ENCODE data around the gene TAF3.

The TAF3 gene

DNA sequence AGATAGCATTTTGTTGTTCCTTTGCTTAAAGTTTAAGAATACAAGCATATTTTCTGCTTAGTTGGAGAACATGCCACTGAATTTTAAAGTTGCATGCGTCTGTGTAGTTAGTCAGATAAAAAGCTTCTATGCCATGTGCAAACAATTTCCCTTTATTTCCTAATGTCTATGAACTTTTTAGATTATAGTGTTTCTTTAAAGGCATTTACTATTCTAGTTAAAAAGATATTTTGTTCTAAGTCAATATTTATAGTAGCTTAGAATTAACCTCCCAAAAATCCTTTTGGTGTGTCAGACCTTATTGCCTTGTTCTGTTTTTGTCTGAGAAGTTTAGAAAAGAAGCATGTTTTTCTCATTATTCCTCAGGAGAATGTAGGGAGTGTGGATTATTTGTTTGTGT is 137.1 kb downstream of the TAF3 start:
- TF ChIP-seq, protein P1, sequence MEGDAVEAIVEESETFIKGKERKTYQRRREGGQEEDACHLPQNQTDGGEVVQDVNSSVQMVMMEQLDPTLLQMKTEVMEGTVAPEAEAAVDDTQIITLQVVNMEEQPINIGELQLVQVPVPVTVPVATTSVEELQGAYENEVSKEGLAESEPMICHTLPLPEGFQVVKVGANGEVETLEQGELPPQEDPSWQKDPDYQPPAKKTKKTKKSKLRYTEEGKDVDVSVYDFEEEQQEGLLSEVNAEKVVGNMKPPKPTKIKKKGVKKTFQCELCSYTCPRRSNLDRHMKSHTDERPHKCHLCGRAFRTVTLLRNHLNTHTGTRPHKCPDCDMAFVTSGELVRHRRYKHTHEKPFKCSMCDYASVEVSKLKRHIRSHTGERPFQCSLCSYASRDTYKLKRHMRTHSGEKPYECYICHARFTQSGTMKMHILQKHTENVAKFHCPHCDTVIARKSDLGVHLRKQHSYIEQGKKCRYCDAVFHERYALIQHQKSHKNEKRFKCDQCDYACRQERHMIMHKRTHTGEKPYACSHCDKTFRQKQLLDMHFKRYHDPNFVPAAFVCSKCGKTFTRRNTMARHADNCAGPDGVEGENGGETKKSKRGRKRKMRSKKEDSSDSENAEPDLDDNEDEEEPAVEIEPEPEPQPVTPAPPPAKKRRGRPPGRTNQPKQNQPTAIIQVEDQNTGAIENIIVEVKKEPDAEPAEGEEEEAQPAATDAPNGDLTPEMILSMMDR (conservative IDR thresholded peaks at IDR 0.05; ENCODE audit: low read depth) = no peak
- no peak overlapping the region for H3K27ac ChIP-seq
- ChIA-PET POLR2A (ENCODE audit: low non-redundant PET) (interaction anchor here (0.5 kb wide), 1 partner anchor 17 kb away, joined by 3 read pairs; no protein-coding TSS in a partner anchor), CTCF (interaction anchor here (0.6 kb wide), 1 partner anchor 22 kb away, joined by 4 read pairs; no protein-coding TSS in a partner anchor)
- no peak for DNase-seq (ENCODE audit: low spot score)

DNA sequence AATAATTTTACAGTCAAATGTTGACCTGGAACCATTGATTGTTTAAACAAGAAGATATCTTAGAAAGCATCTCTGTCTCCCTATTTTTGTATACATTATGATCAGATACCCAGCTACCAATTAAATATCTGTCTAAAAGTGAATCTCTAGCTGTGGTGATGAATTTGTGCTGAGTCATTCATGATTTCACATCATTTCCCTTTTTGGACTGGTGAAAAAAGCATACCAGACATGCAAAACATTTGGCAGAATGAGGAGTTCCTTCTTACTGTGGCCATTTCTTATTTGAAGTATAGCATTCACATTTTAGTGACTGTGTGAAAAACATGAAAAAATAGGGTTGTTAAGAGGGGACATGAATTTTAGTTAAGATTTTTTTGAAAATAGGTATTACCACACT is 138.2 kb downstream of the TAF3 start:
- ChIA-PET CTCF (no interaction called here), POLR2A (ENCODE audit: low non-redundant PET) (no interaction called here)
- TF ChIP-seq, protein P1 (conservative IDR thresholded peaks at IDR 0.05; ENCODE audit: low read depth) = no peak
- no peak overlapping the region; the same call in 1 of the 2 replicates for H3K27ac ChIP-seq
- DNase-seq (ENCODE audit: low spot score) = peak; percentile 36

DNA sequence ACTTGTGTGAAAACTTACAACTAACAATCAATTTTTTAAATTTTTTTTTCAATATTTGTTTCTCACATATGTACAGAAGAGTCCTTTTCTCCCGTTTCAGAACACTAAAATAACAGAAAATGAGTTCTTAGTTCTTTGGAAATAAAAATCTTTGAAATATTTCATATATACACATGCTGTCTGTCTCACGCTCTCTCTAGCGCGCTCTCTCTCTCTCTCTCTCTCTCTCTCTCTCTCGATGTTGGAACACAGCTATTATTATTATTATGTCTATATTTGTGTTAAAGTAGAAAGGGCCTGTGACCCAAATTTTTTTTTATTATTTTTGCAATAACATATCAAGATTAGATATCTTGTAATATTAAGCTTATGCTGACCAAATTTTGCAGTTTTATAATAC is 139.3 kb downstream of the TAF3 start:
- ChIA-PET POLR2A (ENCODE audit: low non-redundant PET) (no interaction called here), CTCF (no interaction called here)
- DNase-seq (ENCODE audit: low spot score) = no peak
- no peak overlapping the region for H3K27ac ChIP-seq
- TF ChIP-seq, protein P1 (conservative IDR thresholded peaks at IDR 0.05; ENCODE audit: low read depth) = no peak

DNA sequence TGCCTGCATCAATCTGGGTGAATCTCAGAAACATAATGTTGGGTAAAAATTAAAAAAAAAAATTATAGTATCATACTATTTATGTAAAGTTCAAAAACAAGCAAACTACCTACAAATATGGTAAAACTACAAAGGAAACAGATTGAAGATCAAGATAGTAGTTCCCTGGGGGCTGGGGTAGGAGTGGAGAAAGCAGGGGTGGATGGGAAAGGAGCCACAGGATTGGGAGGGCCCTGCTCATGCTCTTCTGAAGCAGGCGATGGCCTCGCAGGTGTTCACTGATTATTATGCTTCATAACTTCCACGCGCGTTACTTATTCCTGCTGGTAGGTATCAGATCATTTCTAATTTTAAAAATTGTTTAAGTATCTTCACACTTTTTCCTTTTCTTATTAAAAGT is 140.1 kb downstream of the TAF3 start:
- CTCF ChIA-PET = interaction anchor here (0.7 kb wide), 1 partner anchor 1355 kb away, joined by 3 read pairs; no protein-coding TSS in a partner anchor
- TF ChIP-seq, protein P1 (conservative IDR thresholded peaks at IDR 0.05; ENCODE audit: low read depth) = no peak
- no peak for DNase-seq (ENCODE audit: low spot score)
- POLR2A ChIA-PET (ENCODE audit: low non-redundant PET) = no interaction called here
- no peak overlapping the region for H3K27ac ChIP-seq

DNA sequence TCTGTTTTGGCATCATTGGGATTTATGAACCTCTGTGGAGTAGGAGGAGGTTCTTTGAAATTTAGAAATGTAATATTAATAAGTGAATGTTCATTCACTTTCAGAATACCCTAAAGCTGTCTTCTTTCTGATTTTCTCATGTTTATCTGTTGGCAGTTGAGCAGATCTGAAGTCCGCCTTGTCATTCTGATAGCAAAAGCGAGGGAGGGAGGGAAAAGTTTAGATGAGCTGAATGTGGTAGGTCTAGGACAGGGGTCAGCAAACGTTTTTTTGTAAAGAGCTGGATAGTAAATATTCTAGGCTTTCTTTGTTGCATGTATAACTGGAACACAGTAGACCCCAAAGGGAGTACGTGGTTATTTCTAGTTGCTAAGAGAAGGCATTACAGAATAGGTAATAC is 141.8 kb downstream of the TAF3 start:
- H3K27ac ChIP-seq = no peak overlapping the region
- POLR2A ChIA-PET (ENCODE audit: low non-redundant PET) = no interaction called here
- CTCF ChIA-PET = interaction anchor here (0.5 to 0.6 kb wide), 2 partner anchors 16 to 972 kb away, joined by 3 to 4 read pairs; no protein-coding TSS in a partner anchor
- TF ChIP-seq, protein P1 (conservative IDR thresholded peaks at IDR 0.05; ENCODE audit: low read depth) = no peak
- no peak for DNase-seq (ENCODE audit: low spot score)

DNA sequence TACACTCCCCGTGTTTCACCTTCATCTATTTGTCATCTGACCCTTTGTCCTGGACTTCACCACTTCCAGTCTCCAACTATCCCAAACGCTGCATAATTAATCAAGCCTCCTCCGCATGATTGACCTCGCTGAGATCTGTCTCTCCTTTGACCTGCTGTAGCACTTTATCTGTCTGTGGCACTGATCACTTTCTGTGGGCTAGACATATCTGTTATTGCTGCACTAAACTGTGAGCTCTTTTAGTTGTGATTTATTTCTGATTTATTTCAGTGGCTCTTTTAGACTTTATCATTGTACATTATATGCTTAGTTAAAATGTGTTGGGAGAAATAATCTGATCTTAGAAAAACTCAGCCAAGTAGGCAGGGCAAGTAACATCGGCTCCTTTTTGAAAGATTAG is 144.3 kb downstream of the TAF3 start:
- TF ChIP-seq, protein P1 (conservative IDR thresholded peaks at IDR 0.05; ENCODE audit: low read depth) = no peak
- DNase-seq (ENCODE audit: low spot score) = no peak
- ChIA-PET POLR2A (ENCODE audit: low non-redundant PET) (no interaction called here), CTCF (no interaction called here)
- H3K27ac ChIP-seq = no peak overlapping the region

DNA sequence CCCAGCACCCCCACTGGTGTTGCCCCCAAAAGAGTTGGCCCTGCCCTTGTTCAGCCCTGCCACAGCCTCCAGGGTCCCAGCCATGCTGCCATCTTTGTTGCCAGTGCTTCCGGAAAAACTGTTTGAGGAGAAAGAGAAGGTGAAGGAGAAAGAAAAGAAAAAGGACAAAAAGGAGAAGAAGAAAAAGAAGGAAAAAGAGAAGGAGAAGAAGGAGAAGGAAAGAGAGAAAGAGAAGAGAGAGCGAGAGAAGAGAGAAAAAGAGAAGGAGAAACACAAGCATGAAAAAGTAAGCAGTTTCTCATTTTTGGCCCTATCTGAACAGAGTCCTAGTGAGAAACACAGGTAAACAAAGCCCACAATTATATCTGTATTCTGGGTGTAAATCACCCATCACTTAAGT is 147.2 kb downstream of the TAF3 start:
- TF ChIP-seq, protein P1 (conservative IDR thresholded peaks at IDR 0.05; ENCODE audit: low read depth) = no peak
- no peak for DNase-seq (ENCODE audit: low spot score)
- ChIA-PET POLR2A (ENCODE audit: low non-redundant PET) (no interaction called here), CTCF (no interaction called here)
- no peak overlapping the region for H3K27ac ChIP-seq

Measured in RWPE1 (cell line).